ENCODE data around the gene TMC3.
A peak's percentile ranks its signal among the peaks of the same experiment; 100 is the strongest.
"Not testable (repeated sequence)": the region's sequence is repeated elsewhere in the genome, so short reads cannot be mapped to it uniquely, and the experiment has no call there.

TMC3 gene

DNA sequence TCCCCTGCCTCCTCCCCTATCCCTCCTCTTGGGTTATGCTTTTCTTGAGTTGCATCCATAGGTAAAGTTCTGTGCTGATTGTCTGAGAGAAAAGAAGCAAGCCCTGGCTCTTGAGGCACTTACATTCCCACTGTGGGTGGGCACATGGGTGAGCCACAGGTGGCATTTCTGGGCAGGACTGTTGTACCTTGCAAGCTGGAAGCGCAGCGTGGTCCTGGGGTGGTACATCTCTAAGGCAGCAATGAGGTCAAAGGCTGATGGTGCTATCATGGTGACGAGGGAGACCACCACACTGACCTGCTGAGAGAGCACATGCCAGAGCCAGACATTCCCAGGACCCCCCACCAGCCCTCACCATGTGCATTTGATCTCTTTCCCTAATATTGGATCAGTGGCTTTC lies 24.7 kb downstream of the TMC3 start:
- peaks cover 3% of the 10 kb centered on the region for H3K36me3 Mint-ChIP-seq (ENCODE audit: insufficient read depth)
- H3K4me3 Mint-ChIP-seq: no peak overlapping the region
- no peak overlapping the region for H3K27ac Mint-ChIP-seq
- H3K27me3 Mint-ChIP-seq: peaks cover 16 to 32% of the 10 kb centered on the region in 2 donors
- H3K4me1 Mint-ChIP-seq (ENCODE audit: low read depth in 2 of 2): peaks cover 0 to 3% of the 10 kb centered on the region in 2 donors
- DNase-seq (no peak), ATAC-seq (replicated peaks) (no peak)
- H3K9me3 Mint-ChIP-seq: no peaks in the 10 kb centered on the region

DNA sequence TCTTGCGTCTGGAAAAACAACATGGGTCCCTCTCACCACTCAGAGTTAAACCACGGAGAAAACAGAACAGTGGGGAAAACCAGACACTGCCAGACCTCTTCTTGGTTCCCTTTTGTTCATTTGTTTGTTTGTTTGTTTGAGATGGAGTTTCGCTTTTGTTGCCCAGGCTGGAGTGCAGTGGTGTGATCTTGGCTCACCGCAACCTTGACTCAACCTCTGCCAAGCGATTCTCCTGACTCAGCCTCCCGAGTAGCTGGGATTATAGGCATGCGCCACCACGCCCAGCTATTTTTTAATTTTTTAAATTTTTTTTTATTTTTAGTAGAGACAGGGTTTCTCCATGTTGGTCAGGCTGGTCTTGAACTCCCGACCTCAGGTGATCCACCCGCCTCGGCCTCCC lies 25.3 kb downstream of the TMC3 start:
- not testable (repeated sequence) for H3K27ac Mint-ChIP-seq; H3K4me3 Mint-ChIP-seq; DNase-seq; H3K36me3 Mint-ChIP-seq (ENCODE audit: insufficient read depth); H3K4me1 Mint-ChIP-seq (ENCODE audit: low read depth in 2 of 2); H3K9me3 Mint-ChIP-seq; ATAC-seq (replicated peaks)
- H3K27me3 Mint-ChIP-seq: peaks cover 20 to 38% of the 10 kb centered on the region in 2 donors

DNA sequence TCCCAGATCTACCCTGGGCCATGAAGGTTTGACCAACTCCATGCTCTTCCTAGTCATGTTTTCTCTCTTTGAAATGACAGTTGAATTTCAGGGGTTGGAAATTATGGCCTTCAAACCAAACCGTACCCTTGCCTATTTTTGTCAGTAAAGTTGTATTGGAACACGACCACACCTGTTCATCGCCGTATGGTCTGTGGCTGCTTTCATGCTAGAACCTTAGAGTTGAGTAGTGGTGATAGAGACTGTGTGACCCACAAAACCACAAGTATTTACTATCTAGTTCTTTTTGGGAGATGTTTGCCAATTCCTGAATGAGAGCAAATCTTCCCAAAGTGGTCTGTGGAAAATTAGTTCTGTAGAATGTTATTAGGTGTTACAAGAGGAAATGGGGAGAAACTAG lies 26.1 kb downstream of the TMC3 start:
- DNase-seq (no peak), ATAC-seq (replicated peaks) (no peak)
- Mint-ChIP-seq H3K27me3 (peaks cover 23 to 42% of the 10 kb centered on the region in 2 donors), H3K27ac (no peak overlapping the region), H3K4me1 (ENCODE audit: low read depth in 2 of 2) (peaks cover 0 to 3% of the 10 kb centered on the region in 2 donors), H3K4me3 (no peak overlapping the region), H3K9me3 (no peaks in the 10 kb centered on the region), H3K36me3 (ENCODE audit: insufficient read depth) (peaks cover 3% of the 10 kb centered on the region)

DNA sequence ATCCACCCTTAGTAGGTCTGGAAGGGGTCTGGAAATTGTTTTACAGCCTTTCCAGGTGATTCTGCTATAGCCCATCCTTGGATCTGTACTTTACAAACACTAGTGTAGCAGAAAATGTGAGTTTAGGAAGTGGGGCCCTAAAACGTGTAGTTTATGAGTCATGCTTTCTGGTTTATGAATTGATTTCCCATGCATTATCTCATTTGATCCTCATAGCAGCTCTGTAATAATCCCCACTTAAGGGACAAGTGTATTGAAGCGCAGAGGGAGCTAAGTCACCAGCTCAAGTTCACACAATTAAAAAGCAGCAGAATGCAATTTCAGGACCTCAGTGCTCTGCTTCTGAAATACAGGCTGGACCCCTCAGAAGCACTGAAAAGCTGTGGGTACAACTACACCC lies 27.4 kb downstream of the TMC3 start:
- peaks cover 3% of the 10 kb centered on the region for H3K36me3 Mint-ChIP-seq (ENCODE audit: insufficient read depth)
- peaks cover 0 to 3% of the 10 kb centered on the region in 2 donors for H3K4me1 Mint-ChIP-seq (ENCODE audit: low read depth in 2 of 2)
- H3K27me3 Mint-ChIP-seq: peaks cover 18 to 37% of the 10 kb centered on the region in 2 donors
- DNase-seq (no peak), ATAC-seq (replicated peaks) (no peak)
- H3K4me3 Mint-ChIP-seq: no peak overlapping the region
- no peaks in the 10 kb centered on the region for H3K9me3 Mint-ChIP-seq
- H3K27ac Mint-ChIP-seq: no peak overlapping the region

DNA sequence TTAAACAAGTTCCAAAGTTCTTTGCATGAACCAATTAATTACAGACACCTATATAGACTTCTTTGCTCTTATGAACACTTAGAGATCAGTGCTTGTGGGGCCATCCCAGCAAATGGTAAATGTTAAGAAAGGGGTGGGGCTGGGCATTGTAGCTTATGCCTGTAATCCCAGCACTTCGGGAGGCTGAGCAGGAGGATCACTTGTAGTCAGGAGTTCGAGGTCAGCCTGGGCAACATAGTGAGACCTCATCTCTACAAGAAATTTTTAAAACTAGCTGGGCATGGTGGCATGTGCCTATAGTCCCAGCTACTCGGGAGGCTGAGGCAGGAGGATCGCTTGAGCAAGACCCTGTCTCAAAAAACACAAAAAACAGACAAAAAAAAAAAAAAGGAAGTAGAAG lies 30.6 kb downstream of the TMC3 start:
- Mint-ChIP-seq H3K27me3 (peaks cover 18 to 32% of the 10 kb centered on the region in 2 donors), H3K36me3 (ENCODE audit: insufficient read depth) (no peaks in the 10 kb centered on the region), H3K9me3 (no peaks in the 10 kb centered on the region), H3K4me3 (no peak overlapping the region), H3K4me1 (ENCODE audit: low read depth in 2 of 2) (peaks cover 0 to 3% of the 10 kb centered on the region in 2 donors), H3K27ac (no peak overlapping the region)
- ATAC-seq (replicated peaks) (no peak), DNase-seq (no peak)

DNA sequence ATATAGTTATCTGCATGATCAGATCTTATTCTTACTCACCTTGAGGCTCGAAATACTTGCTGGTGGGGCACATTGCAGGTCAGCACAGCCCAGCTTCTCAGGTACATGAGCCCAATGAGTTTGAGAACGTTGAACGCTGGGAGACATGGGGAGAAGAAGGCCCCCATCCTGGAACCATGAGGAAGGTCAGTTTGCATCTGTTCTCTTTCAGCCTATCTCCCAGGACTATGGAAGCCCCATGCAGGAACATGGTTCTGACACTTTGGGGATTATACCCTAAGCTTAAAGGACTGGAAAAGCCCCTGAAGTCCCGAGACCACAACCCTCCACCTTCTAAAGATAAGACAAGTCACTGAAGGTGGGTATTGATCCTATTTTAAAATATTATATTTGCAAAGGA lies 32.7 kb downstream of the TMC3 start:
- no peak overlapping the region for H3K4me3 Mint-ChIP-seq
- ATAC-seq (replicated peaks) (no peak), DNase-seq (no peak)
- peaks cover 12 to 30% of the 10 kb centered on the region in 2 donors for H3K27me3 Mint-ChIP-seq
- no peak overlapping the region for H3K27ac Mint-ChIP-seq
- H3K4me1 Mint-ChIP-seq (ENCODE audit: low read depth in 2 of 2): peaks cover 0 to 4% of the 10 kb centered on the region in 2 donors
- no peaks in the 10 kb centered on the region for H3K9me3 Mint-ChIP-seq
- H3K36me3 Mint-ChIP-seq (ENCODE audit: insufficient read depth): no peaks in the 10 kb centered on the region

DNA sequence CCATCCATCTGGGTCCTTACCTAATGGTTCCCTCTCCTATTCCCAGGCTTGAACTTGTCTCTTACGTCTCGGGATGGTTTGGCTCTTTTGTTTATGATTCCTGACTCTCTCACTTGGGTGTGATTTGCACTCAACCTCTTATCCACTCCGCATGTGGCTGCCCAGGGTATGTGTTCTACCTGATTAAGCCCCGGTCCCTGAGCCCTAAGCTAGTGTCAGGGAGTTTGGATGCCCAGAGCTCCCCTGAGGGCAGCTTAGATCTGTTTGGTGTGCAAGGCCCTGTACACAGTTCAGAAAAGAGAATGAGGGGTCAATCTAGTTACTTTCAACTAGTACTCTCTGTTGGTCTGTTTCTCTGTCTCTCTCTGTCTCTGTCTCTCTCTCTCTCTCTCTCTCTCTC lies 34.2 kb downstream of the TMC3 start:
- Mint-ChIP-seq H3K4me3 (no peak overlapping the region), H3K36me3 (ENCODE audit: insufficient read depth) (no peaks in the 10 kb centered on the region), H3K27ac (peak overlapping the region; percentile 38 to 69), H3K9me3 (no peaks in the 10 kb centered on the region), H3K27me3 (peaks cover 12 to 23% of the 10 kb centered on the region in 2 donors), H3K4me1 (ENCODE audit: low read depth in 2 of 2) (peaks cover 0 to 4% of the 10 kb centered on the region in 2 donors)
- no peak for ATAC-seq (replicated peaks)
- DNase-seq: no peak

DNA sequence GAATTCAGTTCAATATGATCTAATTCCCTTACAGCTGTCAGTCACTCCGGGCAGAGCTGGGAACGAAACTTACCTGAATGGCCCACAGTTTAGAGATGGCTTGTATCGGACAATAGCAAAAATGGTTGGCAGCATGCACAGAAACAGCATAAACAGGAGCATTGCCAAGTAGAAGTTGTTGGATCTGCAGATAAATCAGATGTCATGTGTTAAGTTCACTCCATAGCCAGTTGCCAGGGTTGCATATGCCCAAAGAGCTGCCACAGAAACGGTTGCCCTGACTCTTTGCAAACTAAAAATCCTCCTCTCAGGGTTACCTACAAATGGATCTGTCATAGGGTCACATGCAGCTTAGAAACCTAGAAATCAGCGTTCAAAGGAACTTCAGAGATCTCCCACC lies 34.7 kb downstream of the TMC3 start:
- peak overlapping the region in 1 of 2 donors; percentile 69 for H3K27ac Mint-ChIP-seq
- H3K4me1 Mint-ChIP-seq (ENCODE audit: low read depth in 2 of 2): peaks cover 0 to 4% of the 10 kb centered on the region in 2 donors
- H3K9me3 Mint-ChIP-seq: no peaks in the 10 kb centered on the region
- H3K4me3 Mint-ChIP-seq: no peak overlapping the region
- ATAC-seq (replicated peaks) (no peak), DNase-seq (no peak)
- H3K36me3 Mint-ChIP-seq (ENCODE audit: insufficient read depth): no peaks in the 10 kb centered on the region
- peaks cover 12 to 23% of the 10 kb centered on the region in 2 donors for H3K27me3 Mint-ChIP-seq

DNA sequence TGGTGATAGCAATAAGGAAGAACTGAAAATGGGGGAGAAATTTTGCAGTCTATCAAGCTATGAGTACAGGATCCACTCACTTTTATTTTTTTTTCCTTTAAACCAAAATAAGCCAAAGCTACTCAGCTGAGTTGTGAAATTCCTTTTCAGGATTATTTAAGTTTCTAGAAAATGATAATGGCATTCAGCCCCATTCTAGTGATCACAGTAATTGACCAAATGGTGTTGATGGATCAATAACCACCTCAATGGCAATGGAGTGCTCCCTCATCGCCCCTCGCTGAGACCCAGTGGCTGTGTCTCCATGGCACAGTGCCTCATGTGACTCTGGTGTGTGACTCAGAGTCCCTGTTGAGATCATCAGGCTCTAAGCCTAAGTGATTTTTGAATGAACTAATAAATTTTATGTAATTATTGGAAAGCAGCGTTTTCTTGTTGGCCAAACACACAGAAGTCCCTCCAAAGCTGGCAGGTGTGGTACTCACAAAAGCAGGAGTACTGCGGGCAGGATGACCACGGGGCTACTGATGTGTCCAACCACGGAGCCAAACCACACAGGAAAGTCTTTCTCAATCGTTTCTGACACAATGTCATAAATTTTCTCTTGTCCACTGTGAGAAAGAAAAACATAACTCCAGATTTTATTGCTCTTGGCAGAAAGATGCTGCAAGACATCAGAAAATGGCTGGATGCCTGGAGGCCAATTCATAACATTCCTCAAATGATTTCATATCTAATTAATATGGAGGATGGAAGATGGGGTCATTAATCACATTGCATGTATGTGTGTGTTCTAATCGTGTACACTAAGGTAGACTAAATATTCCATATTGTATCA lies 35.6 kb downstream of the TMC3 start:
- Mint-ChIP-seq H3K36me3 (ENCODE audit: insufficient read depth) (no peaks in the 10 kb centered on the region), H3K4me1 (ENCODE audit: low read depth in 2 of 2) (peaks cover 0 to 4% of the 10 kb centered on the region in 2 donors), H3K4me3 (no peak overlapping the region), H3K9me3 (no peaks in the 10 kb centered on the region), H3K27ac (no peak overlapping the region), H3K27me3 (peaks cover 5 to 13% of the 10 kb centered on the region in 2 donors)
- no peak for ATAC-seq (replicated peaks)
- no peak for DNase-seq

DNA sequence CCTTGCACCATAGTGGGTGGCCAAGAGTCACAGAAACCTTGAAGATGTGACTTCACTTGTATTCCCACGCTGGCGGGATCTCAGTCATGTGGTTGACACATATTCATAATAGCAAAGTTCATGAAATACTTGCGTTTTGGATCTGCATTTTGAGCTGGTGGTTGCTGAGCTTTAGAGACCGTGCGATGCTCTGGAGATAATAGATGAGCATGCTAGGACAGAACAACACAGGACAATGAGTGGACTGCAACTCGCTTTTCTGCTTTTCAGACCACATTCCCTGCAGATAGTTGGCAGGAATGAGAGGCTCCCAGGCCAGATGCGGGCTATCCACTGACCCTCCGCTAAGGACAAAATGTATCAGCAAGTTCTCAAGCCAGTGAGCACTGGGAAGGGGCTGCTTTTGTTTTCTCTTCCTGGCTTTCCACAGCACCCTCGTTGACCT lies 36.3 kb downstream of the TMC3 start:
- Mint-ChIP-seq H3K27me3 (peaks cover 5 to 12% of the 10 kb centered on the region in 2 donors), H3K4me1 (ENCODE audit: low read depth in 2 of 2) (peaks cover 0 to 4% of the 10 kb centered on the region in 2 donors), H3K36me3 (ENCODE audit: insufficient read depth) (no peaks in the 10 kb centered on the region), H3K4me3 (no peak overlapping the region), H3K27ac (no peak overlapping the region), H3K9me3 (no peaks in the 10 kb centered on the region)
- DNase-seq: no peak
- no peak for ATAC-seq (replicated peaks)

DNA sequence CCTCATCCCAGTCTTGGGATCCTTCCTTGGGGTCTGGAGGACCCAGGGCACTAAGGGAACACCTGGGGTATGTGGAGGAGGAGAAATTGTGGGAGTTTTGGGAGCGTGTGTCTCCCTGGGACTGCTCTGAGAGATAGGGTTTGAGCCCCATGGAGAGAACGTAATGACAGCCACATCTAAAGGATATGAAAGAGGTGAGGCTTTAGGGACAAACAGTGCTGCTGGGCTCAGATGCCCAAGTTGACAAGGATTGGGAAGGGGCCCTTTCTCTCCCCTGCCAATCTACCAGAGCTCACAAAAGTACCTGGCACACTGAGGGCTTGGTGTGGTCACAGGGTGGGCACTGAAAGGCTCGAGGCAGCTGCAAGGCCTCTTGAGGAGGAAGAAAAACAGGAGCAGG lies 36.8 kb downstream of the TMC3 start:
- Mint-ChIP-seq H3K9me3 (no peaks in the 10 kb centered on the region), H3K27ac (no peak overlapping the region), H3K36me3 (ENCODE audit: insufficient read depth) (no peaks in the 10 kb centered on the region), H3K4me3 (no peak overlapping the region), H3K27me3 (peaks cover 5 to 12% of the 10 kb centered on the region in 2 donors), H3K4me1 (ENCODE audit: low read depth in 2 of 2) (peaks cover 0 to 4% of the 10 kb centered on the region in 2 donors)
- ATAC-seq (replicated peaks): no peak
- no peak for DNase-seq

DNA sequence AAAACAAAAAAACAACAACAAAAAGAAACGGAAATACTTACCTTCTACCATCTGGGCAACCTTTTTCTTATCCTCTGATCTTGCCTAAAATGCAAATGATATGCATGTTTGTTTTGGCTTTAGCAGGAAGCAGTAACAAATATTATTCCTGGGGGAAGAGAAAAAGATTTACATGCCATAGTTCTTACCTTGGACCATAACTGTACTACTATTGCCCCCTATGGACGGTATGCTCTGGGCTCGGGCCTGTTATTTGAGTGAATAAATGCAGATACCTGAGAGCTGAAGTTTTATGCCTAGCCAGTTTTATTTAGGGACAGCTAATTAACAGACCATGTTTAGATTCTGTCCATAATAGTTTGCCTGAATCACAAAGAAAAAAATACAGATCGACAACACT lies 37.4 kb downstream of the TMC3 start:
- no peaks in the 10 kb centered on the region for H3K36me3 Mint-ChIP-seq (ENCODE audit: insufficient read depth)
- H3K9me3 Mint-ChIP-seq: no peaks in the 10 kb centered on the region
- peak; percentile 69 for ATAC-seq (replicated peaks)
- H3K4me3 Mint-ChIP-seq: no peak overlapping the region
- peak; percentile 25 to 29 (median 29) for DNase-seq
- peak overlapping the region in 1 of 2 donors; percentile 72 for H3K27ac Mint-ChIP-seq
- H3K4me1 Mint-ChIP-seq (ENCODE audit: low read depth in 2 of 2): peaks cover 0 to 4% of the 10 kb centered on the region in 2 donors
- peaks cover 5 to 12% of the 10 kb centered on the region in 2 donors for H3K27me3 Mint-ChIP-seq

DNA sequence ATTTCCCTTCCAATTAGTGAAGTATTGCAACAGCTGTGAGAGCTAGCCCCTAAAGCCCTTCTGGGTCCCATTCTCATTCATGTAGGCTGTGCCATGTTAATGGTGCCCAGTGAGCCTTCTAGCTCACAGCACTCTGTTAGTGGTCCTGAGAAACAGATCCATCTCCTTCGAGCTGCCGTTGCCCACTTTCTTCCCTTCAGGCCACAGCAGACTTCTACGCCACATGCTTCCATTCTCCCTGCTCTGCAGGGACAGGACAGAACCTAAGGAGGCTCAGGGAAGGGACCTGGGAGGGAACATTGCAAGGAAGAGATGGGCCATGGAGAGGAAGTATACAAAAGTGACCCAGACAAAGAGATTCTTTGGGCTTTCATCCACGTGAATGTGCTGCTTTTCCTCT lies 38.4 kb downstream of the TMC3 start:
- ATAC-seq (replicated peaks) (no peak), DNase-seq (no peak)
- Mint-ChIP-seq H3K36me3 (ENCODE audit: insufficient read depth) (no peaks in the 10 kb centered on the region), H3K4me1 (ENCODE audit: low read depth in 2 of 2) (peaks cover 0 to 4% of the 10 kb centered on the region in 2 donors), H3K27me3 (peaks cover 5 to 12% of the 10 kb centered on the region in 2 donors), H3K9me3 (no peaks in the 10 kb centered on the region), H3K27ac (no peak overlapping the region), H3K4me3 (no peak overlapping the region)

DNA sequence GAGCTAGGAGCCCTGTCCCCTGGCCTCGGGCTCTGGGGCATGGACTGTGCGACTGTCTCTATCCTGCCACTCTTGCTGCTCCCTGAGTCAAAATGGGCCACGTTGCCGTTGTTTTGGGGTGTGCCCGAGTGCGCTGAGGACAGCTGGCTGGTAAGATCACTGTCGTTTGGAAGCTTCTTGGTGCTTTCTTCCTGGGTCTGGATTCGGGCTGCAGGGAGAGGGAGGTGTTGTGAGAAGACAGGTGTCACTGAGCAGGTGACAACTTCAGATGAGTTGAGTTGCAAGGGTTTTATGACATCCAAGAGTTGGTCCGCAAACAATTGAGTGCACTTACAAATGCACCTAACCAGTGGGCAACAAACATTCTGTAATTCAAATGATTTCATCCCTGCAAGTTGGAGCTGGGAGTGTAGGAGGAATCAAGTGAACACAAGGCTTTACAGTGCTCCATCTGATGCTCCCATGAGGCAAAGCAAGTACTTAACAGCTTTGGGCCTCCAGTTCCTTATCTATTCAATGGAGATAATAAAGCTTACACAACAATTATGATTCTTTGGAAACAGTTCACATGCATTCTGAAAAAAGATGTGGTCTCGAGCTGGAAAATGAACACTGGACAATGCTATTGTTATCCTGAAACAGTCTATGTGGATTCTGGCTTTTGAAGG lies 39.1 kb downstream of the TMC3 start:
- peaks cover 3 to 7% of the 10 kb centered on the region in 2 donors for H3K27me3 Mint-ChIP-seq
- no peak overlapping the region for H3K4me3 Mint-ChIP-seq
- H3K4me1 Mint-ChIP-seq (ENCODE audit: low read depth in 2 of 2): peaks cover 0 to 4% of the 10 kb centered on the region in 2 donors

More for the DNA sequence above, 39.1 kb downstream of the TMC3 start:
- Mint-ChIP-seq H3K36me3 (ENCODE audit: insufficient read depth) (no peaks in the 10 kb centered on the region), H3K27ac (peak overlapping the region in 1 of 2 donors; percentile 25), H3K9me3 (no peaks in the 10 kb centered on the region)
- DNase-seq: no peak
- no peak for ATAC-seq (replicated peaks)

All from effector memory CD8-positive, alpha-beta T cell (primary cell).